ENCODE results near the gene STK11IP.

Gene STK11IP

DNA sequence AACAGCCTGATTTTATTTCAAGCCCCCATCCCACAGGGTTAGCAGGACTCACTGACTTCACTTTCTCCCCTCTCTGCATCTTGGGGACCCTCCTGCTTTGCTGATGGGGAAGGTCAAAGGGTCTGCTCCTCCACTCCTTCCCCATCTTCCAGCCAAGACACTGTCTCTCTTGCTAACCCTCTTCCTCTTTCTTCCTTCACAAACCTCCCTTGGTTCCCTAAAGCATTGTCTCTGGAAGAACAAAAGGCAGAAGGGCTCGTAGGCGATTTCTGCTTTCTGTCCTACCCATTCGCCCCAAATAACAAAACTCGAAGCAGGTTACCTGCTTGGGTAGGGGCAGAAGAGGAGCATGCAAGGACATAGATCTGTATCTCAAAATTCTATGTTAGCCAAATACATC lies 24.3 kb downstream of the STK11IP start:
- no peak for DNase-seq (ENCODE audit: extremely low read depth, low read depth)

DNA sequence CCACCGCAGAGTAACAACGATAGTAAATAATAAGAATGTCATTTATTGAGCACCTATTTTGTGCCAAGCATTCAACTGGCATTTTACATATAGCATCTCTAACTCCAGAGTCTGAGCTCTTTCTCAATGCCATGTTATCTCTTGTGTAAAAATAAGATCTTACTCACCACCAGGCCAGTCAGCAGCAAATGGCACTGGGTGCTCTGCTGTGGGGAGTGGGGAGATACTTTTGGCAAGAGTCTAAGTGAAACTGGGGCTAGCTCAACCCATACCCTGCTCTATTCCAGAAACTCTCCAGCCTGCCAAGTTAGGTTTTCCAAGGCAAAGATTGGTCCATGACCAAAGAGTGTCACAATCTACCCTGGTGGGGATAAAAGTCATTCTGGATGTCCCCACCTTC lies 24.8 kb downstream of the STK11IP start:
- no peak for DNase-seq (ENCODE audit: extremely low read depth, low read depth)
- TF ChIP-seq, protein P1, sequence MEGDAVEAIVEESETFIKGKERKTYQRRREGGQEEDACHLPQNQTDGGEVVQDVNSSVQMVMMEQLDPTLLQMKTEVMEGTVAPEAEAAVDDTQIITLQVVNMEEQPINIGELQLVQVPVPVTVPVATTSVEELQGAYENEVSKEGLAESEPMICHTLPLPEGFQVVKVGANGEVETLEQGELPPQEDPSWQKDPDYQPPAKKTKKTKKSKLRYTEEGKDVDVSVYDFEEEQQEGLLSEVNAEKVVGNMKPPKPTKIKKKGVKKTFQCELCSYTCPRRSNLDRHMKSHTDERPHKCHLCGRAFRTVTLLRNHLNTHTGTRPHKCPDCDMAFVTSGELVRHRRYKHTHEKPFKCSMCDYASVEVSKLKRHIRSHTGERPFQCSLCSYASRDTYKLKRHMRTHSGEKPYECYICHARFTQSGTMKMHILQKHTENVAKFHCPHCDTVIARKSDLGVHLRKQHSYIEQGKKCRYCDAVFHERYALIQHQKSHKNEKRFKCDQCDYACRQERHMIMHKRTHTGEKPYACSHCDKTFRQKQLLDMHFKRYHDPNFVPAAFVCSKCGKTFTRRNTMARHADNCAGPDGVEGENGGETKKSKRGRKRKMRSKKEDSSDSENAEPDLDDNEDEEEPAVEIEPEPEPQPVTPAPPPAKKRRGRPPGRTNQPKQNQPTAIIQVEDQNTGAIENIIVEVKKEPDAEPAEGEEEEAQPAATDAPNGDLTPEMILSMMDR (IDR thresholded peaks at IDR 0.05; ENCODE audit: low read depth, low read length) = no peak

More for the DNA sequence above, 24.3 kb downstream of the STK11IP start:
- TF ChIP-seq, protein P1 (IDR thresholded peaks at IDR 0.05; ENCODE audit: low read depth, low read length) = no peak

DNA sequence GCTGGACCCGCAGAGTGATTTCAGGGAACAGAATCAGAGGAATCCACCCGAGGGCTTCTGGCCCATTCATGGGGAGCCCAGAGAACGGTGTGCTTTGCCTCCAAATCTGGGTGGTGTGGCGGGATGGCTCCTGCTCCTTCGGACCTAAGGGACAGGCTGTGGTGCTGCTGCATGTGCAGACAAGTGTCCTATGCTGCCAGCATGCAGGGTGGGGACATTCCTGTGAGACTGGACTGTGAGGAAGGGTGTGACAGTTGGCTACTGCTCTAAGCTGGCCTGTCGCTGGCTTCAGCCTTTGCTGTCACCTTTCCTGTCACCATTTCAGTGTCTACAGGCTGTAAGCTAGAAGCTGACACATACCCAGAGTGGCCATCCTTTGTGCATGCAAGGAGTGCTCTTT lies 26.9 kb downstream of the STK11IP start:
- no peak for DNase-seq (ENCODE audit: extremely low read depth, low read depth)
- TF ChIP-seq, protein P1 (IDR thresholded peaks at IDR 0.05; ENCODE audit: low read depth, low read length) = no peak

DNA sequence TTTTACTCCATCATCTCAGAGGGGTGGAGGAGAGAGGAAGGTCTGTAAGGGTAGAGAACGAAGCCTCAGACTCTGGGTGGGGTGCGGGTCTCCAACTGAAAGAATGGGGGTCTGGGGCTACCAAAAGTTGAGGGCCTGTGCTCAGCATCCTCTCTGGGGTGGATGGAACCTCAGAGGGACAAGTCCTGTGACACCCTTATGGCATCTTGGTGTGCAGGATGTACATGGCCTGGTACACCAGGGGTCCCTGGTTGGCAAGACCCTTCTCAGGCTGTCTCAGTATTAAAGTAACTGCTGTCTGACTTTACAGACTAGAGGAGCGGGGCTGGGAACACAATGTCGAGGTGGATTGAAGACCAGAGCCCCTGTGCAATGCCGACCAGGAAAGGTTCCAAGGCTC lies 27.5 kb downstream of the STK11IP start:
- no peak for DNase-seq (ENCODE audit: extremely low read depth, low read depth)
- TF ChIP-seq, protein P1 (IDR thresholded peaks at IDR 0.05; ENCODE audit: low read depth, low read length) = no peak

DNA sequence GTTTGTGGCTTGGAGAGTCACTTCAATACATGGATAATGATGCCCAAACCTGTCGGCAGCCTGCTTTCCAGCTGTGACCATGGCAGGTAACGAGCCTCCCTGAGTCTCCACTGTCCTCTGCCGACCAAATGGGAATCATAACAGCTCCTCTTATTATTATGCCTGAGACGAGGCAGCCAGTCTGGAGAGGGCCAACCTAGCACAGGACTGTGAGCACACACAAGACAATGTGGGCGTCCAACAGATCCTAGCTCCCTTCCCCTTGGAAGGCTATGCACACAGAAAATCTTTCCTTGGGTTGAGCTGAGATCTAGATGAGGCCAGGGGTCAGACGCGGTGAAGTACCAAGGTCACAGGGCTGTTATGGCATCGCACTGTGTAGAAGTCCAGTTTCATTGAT lies 28.9 kb downstream of the STK11IP start:
- DNase-seq (ENCODE audit: extremely low read depth, low read depth) = no peak
- TF ChIP-seq, protein P1 (IDR thresholded peaks at IDR 0.05; ENCODE audit: low read depth, low read length) = no peak

DNA sequence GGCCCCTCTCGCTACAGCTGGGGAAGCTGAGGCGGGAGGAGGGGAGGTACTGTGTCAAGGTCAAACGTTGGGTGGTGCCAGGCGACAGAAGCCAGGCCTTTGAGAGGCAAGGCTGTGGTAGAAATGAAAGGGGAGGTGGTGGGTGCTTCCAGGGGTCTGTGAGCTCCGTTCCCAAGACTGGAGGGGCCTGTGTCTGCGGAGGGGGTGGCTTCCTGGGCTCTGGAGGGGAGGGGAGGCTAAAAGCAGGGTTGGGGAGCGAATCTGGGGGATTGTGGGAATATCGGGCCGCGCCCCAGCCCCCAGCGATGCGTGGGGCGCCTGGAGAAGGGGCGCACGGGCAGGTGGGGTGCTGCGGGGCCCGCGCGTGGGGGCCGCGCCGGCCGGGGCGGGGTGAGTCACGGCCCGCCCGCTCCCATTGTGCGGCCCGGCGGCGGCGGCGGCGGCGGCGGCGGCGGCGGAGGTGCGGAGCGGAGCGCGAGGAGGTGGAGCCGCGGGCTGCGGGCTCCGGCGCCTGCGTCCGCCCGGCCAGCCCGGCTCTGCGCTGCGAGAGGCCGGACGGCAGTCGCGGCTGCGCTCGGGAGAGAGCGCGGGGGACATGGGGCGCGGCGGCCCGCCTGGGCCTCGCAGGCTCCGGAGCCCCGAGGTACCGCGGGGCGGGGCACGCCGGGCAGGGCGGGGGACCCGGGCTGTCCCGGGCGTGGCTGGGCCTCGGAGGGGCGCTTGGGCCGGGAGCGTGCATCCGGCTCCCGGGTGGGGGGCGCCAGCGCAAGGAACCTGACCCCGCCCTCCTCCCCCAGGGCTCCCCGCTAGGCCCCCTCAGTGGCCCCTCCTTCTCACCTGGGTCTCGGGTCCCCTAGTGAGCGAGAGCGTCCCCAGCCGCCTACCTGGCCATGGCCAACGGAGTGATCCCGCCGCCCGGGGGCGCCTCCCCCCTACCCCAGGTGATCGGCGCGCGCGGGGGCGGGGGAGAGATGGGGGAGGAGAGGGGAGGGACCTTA lies 29.7 kb downstream of the STK11IP start, which contains the start of gene SLC4A3:
Gene SLC4A3 (plus strand): TSS at position 528 of the 998 bp plus-strand sequence. CDS start 363 bp downstream, at position 891.
- no peak for DNase-seq (ENCODE audit: extremely low read depth, low read depth)
- TF ChIP-seq, protein P1 (IDR thresholded peaks at IDR 0.05; ENCODE audit: low read depth, low read length) = no peak

Measured in AG09319 (cell line).